GM03348 (cell line): ENCODE measurements around the gene CBLC.
"Not testable (repeated sequence)": the region's sequence is repeated elsewhere in the genome, so short reads cannot be mapped to it uniquely, and the experiment has no call there.

Experiments used
- DNase-seq: peaks from one replicate; pipeline ENCODE4 v3.0.0; 2012; ENCODE audit warnings: low spot score

The CBLC gene

GRCh38 chr19:44765033-44765948 is 12.4 kb upstream of the CBLC start:
- DNase-seq: no peak

GRCh38 chr19:44765949-44766335 is 11.7 kb upstream of the CBLC start:
- no peak for DNase-seq

GRCh38 chr19:44767295-44768180 is 10.2 kb upstream of the CBLC start:
- no peak for DNase-seq

- DNase-seq: peak; percentile 95
These were observed 7.0 kb upstream of the CBLC start for GRCh38 chr19:44770550-44771257.

GRCh38 chr19:44772144-44772543 is 5.5 kb upstream of the CBLC start:
- not testable (repeated sequence) for DNase-seq

GRCh38 chr19:44772959-44773358 is 4.7 kb upstream of the CBLC start:
- DNase-seq: no peak

- DNase-seq: no peak
These were observed 1.9 kb upstream of the CBLC start for GRCh38 chr19:44775676-44776240.

GRCh38 chr19:44776402-44777096 is 1.1 kb upstream of the CBLC start:
- DNase-seq: no peak

- no peak for DNase-seq
These were observed 1.5 kb downstream of the CBLC start for GRCh38 chr19:44779150-44779549.

- not testable (repeated sequence) for DNase-seq
These were observed 4.0 kb downstream of the CBLC start for GRCh38 chr19:44781694-44782093.

- no peak for DNase-seq
These were observed 5.0 kb downstream of the CBLC start for GRCh38 chr19:44782729-44783128.

GRCh38 chr19:44783545-44783944 is 5.9 kb downstream of the CBLC start:
- no peak for DNase-seq

- DNase-seq: no peak
These were observed 7.6 kb downstream of the CBLC start for GRCh38 chr19:44785271-44785670.

GRCh38 chr19:44785993-44786392 is 8.3 kb downstream of the CBLC start:
- no peak for DNase-seq

GRCh38 chr19:44788971-44789370 is 11.3 kb downstream of the CBLC start:
- no peak for DNase-seq

GRCh38 chr19:44789943-44790483 is 12.3 kb downstream of the CBLC start:
- DNase-seq: no peak

GRCh38 chr19:44792281-44792680 is 14.6 kb downstream of the CBLC start:
- DNase-seq: no peak

- DNase-seq: no peak
These were observed 16.9 kb downstream of the CBLC start for GRCh38 chr19:44794610-44795009.

- DNase-seq: no peak
These were observed 17.8 kb downstream of the CBLC start for GRCh38 chr19:44795398-44795987.

- DNase-seq: no peak
These were observed 19.0 kb downstream of the CBLC start for GRCh38 chr19:44796701-44797115.
